AG10803 (cell line): Measurements from ENCODE around the gene MFSD2A.
"Not testable (repeated sequence)": the region's sequence is repeated elsewhere in the genome, so short reads cannot be mapped to it uniquely, and the experiment has no call there.

Source experiments
- DNase-seq: peaks from one replicate; pipeline ENCODE4 v3.0.0; 2010; ENCODE audit warnings: low read depth
- H3K4me3 ChIP-seq: 2 replicates; pipeline ENCODE4 v1.5.1; 2011; ENCODE audit warnings: mild to moderate bottlenecking, low read length, control low read depth
- TF ChIP-seq, protein P1 (sequence below): conservative IDR thresholded peaks from 2 replicates; pipeline ENCODE4 v1.5.1; 2011; ENCODE audit warnings: mild to moderate bottlenecking, low read length, control low read depth, inconsistent platforms

Gene MFSD2A

DNA sequence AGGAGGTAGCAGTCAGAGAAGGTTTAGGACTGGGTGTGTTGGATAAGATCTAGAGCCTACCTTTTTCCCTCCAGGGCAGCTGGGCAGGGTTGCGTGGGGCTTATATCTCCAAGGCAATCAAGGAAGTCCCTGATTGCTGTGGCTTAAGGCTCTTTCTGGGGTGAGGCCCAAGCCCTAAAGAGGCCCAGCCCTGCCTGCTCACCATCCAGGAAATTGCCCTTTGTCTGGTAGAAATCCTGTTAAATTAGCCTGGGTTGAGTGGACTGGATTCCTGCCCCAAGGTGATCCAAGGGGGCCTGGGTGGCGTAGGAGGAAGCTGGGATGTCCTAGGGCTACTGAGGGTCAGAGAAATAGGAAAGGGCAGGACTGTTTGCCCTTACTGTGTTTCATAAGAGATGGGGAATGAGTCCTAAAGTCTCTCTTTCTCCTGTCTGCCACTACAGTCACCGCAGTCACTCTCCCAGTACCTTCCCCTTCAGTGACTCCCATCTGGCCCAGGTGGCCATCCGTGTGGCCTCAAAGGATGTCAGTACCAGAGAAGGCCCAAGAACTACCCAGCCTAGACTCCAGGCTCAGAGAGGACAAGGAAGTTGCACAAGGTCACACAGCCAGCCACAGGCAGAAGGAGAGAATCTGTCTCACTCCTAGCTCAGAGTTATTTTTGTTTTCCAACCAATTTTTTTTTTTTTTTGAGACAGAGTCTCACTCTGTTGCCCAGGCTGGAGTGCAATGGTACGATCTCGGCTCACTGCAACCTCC is 25.8 kb downstream of the MFSD2A start:
- H3K4me3 ChIP-seq = no peak overlapping the region
- no peak for DNase-seq
- TF ChIP-seq, protein P1, sequence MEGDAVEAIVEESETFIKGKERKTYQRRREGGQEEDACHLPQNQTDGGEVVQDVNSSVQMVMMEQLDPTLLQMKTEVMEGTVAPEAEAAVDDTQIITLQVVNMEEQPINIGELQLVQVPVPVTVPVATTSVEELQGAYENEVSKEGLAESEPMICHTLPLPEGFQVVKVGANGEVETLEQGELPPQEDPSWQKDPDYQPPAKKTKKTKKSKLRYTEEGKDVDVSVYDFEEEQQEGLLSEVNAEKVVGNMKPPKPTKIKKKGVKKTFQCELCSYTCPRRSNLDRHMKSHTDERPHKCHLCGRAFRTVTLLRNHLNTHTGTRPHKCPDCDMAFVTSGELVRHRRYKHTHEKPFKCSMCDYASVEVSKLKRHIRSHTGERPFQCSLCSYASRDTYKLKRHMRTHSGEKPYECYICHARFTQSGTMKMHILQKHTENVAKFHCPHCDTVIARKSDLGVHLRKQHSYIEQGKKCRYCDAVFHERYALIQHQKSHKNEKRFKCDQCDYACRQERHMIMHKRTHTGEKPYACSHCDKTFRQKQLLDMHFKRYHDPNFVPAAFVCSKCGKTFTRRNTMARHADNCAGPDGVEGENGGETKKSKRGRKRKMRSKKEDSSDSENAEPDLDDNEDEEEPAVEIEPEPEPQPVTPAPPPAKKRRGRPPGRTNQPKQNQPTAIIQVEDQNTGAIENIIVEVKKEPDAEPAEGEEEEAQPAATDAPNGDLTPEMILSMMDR = no peak

DNA sequence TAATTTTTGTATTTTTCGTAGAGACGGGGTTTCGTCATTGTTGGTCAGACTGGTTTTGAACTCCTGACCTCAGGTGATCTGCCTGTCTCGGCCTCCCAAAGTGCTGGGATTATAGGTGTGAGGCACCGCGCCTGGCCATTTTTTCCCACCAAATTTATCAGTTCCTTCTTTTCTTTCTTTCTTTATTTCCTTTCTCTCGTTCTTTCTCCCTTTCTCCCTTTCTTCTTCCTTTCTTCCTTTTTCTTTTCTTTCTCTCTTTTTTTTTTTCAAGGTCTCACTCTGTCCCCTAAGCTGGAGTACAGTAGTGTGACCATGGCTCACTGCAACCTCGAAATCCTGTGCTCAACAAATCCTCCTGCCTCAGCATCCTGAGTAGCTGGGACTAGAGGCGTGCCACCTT is 26.4 kb downstream of the MFSD2A start:
- DNase-seq = no peak
- TF ChIP-seq, protein P1 = no peak
- no peak overlapping the region for H3K4me3 ChIP-seq

DNA sequence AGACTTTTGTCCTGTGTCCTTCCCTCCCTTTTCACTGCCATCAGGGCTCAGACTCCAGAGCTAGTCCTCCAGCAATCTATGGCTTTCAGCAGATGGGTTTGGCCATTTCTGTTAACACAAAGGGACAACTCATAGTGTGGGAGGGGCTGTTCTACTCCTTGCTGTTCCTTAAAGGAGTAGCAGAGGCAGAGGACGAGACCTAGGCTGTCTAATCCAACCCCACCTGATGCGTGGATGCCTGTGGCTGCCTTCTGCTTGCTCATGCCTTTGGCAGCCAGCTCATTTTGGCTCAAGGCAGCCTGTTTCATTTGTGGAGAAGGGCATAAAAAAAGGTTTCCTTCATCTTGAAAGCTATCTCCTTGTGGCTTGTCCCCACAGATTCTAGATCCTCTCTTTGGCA is 27.0 kb downstream of the MFSD2A start:
- no peak overlapping the region for H3K4me3 ChIP-seq
- TF ChIP-seq, protein P1 = no peak
- peak; percentile 86 for DNase-seq

DNA sequence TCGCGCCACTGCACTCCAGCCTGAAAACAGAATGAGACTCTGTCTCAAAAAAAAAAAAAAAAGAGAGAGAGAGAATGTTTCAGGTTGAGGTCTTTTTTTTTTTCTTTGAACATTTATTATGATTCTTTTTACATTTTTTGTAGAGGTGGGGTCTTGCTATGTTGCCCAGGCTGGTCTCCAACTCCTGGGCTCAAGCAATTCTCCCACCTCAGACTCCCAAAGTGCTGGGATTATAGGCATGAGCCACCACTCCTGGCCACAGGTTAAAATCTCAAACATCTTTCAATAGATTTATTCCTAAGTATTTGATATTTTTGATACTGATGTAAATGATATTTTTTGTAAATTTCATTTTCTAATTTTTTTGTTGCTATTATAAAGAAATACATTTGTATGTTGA is 29.5 kb downstream of the MFSD2A start:
- not testable (repeated sequence) for H3K4me3 ChIP-seq, DNase-seq

DNA sequence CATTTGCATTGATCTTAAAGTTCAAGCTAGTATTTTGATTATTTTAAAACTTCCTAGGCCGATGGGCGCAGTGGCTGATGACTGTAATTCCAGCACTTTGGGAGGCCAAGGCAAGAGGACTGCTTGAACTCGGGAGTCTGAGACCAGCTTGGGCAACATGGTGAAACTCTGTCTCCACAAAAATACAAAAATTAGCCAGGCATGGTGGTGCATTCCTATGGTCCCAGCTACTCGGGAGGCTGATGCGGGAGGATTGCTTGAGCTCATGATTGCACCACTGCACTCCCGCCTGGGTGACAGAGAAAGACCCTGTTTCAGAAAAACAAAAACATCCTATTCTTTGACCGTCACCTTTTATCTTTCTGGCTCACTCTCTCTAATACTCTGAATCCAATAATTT is 30.0 kb downstream of the MFSD2A start:
- DNase-seq = no peak
- TF ChIP-seq, protein P1 = no peak
- H3K4me3 ChIP-seq = no peak overlapping the region

DNA sequence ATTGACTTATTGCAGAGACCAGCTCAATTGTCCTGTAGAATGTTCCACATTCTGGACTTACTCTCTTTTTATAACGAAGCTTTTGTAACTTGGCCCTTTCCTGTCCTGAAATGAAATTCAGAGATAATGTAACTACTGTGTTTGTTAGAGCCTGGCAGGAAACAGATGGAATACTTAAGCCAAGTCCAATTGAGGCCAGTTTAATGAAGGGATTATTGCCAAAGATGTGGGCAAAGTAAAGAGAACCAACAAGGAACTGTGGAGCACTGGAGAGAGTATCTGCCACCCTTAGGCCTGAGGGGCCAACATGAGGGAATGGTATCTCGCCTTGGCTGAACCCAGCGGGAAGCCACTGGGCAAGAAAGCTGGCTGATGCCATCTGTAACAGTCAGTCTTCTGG is 32.9 kb downstream of the MFSD2A start:
- no peak overlapping the region for H3K4me3 ChIP-seq
- TF ChIP-seq, protein P1 = no peak
- no peak for DNase-seq

DNA sequence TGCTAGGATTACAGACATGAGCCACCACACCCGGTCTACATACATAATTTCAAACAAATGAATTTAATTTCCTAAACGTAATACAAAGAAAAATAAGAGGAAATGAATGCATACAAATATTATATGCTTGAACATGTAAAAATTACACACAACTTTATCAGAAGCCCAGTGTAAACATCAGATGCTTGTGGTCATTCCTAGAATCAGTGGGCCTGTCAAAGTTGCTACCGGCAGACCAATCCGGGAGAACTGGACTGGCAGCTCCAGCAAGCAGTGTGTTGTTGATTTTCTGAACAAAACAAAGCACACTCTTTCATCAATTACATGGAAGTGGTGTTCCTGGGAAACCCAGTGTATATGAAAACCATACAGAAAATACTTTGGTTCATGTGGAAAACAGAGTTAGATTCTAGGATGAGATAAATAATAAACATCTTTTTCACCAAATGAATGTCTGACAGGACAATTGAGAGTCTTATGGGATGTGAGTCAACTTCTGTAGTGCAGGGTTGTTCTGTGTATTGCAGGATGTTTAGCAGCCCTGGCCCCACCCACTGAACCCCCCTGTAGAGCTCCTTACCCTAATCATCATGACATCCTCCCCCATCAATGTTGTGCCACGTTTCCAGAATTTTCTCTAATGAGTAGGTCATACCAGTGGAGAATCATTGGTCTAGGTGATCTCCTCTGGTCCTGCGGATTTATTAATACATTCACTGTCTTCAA is 33.8 kb downstream of the MFSD2A start:
- DNase-seq = no peak
- TF ChIP-seq, protein P1 = no peak
- H3K4me3 ChIP-seq = no peak overlapping the region
